GM18907 (cell line): ENCODE results near the gene SYT4.

Source experiments
- ATAC-seq: cut with Tn5 transposase; IDR thresholded peaks from one replicate; pipeline ENCODE4 v1.9.1; 2021; ENCODE audit warnings: mild to moderate bottlenecking, moderate library complexity; ENCODE audit not compliant: unreplicated experiment

Gene SYT4

DNA sequence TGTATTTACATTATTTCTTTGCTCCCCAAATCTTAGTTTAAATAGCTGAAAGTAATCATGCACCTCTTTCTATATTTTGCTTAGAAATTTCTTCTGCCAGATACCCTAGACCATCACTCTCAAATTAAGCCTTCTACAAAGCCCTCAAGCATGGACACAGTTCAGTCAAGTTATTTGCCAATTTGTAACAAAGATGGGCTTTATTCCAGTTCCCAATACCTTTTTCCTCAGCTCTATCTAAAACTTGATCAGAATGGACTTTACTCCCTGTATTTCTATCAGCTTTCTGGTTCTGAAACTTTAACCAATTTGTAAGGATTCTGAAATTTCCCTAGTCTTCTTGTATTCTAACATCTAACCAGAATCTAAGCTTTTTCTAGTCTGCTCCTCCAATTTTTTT is 56.6 kb downstream of the SYT4 start:
- no peak for ATAC-seq
